H1 (cell line): ENCODE measurements around the gene UBE4A. TPM values are rescaled to one million over a fixed set of nuclear protein-coding genes. Genes with fewer than 3 reads are reported as not detected.
A peak's percentile ranks its signal among the peaks of the same experiment; 100 is the strongest.

ENCODE experiments used
- EZH2 ChIP-seq: fragments of 200-600 bp; sonication (generic); IDR thresholded peaks from 2 replicates; pipeline ENCODE4 v1.7.1; 2012; ENCODE audit warnings: low read depth, mild to moderate bottlenecking, moderate library complexity, low read length, inconsistent platforms; ENCODE audit not compliant: severe bottlenecking
- POLR2A ChIP-seq, 2 experiments: IDR thresholded peaks; 1 replicate in 1 of 2; 2 replicates in 1 of 2; pipeline ENCODE4 v1.6.1; 2011; ENCODE audit warnings: low read depth in 2 of 2, low read length in 2 of 2, mild to moderate bottlenecking in 2 of 2; ENCODE audit errors: control extremely low read depth in 1 of 2
- RBBP5 ChIP-seq: IDR thresholded peaks from 2 replicates; pipeline ENCODE4 v1.7.1; 2012; ENCODE audit warnings: low read depth, mild to moderate bottlenecking, inconsistent platforms, low read length, moderate library complexity, borderline replicate concordance
- SAP30 ChIP-seq: fragments of 300-600 bp; sonication (generic); IDR thresholded peaks from 2 replicates; pipeline ENCODE4 v1.7.1; 2012; ENCODE audit warnings: low read length, moderate library complexity, mild to moderate bottlenecking, inconsistent platforms; ENCODE audit not compliant: insufficient read depth, insufficient replicate concordance
- SP1 ChIP-seq: IDR thresholded peaks from 2 replicates; pipeline ENCODE4 v1.6.1; 2011; ENCODE audit warnings: low read depth, low read length
- TBP ChIP-seq: IDR thresholded peaks from 2 replicates; pipeline ENCODE4 v1.6.1; 2011; ENCODE audit warnings: low read depth, low read length, improper control_type of control experiment
- polyA plus RNA-seq, 7 experiments: library from polyadenylated mRNA; depleted of rRNA in 3 of 7; stranded (reverse) in 5 of 7; unstranded in 2 of 7; fragments of >200 nt in 5 of 7; fragments of 200-250 nt in 2 of 7; gene quantifications; 1 replicate in 5 of 7; 2 replicates in 1 of 7; 4 replicates in 1 of 7; pipeline versions ENCODE4 v1.2.1 to v1.2.3, GENCODE V29; 2011 to 2013; ENCODE audit warnings: missing spikeins in 2 of 7, mixed read lengths in 2 of 7
- total RNA-seq: library from RNA; stranded (reverse); fragmentation: NEBNext Ultra II Directional; extraction: Animal tissue kit (Norgen Biotek cat#: 25700); gene quantifications from 2 replicates; pipeline ENCODE4 v1.2.1, GENCODE V29; 2021
- TF ChIP-seq, protein P1 (sequence below): IDR thresholded peaks from 2 replicates; pipeline ENCODE4 v1.6.1; 2011; ENCODE audit warnings: low read length, improper control_type of control experiment
- TF ChIP-seq, protein P2 (sequence below): IDR thresholded peaks from 2 replicates; pipeline ENCODE4 v1.6.1; 2011; ENCODE audit warnings: low read depth, mild to moderate bottlenecking, low read length; ENCODE audit not compliant: insufficient read depth
- TF ChIP-seq, protein P3 (sequence below): IDR thresholded peaks from 2 replicates; pipeline ENCODE4 v1.6.1; 2012; ENCODE audit warnings: low read length, inconsistent platforms
- TF ChIP-seq, protein P4 (sequence below): IDR thresholded peaks from 2 replicates; pipeline ENCODE4 v1.6.1; 2012; ENCODE audit warnings: inconsistent platforms

Gene UBE4A
- total and polyA plus RNA-seq, 2 of the 8 experiments (the other 6 are each of a cell fraction or from before 2014, with no cell fraction given), result 11.3 to 34.5 TPM

DNA sequence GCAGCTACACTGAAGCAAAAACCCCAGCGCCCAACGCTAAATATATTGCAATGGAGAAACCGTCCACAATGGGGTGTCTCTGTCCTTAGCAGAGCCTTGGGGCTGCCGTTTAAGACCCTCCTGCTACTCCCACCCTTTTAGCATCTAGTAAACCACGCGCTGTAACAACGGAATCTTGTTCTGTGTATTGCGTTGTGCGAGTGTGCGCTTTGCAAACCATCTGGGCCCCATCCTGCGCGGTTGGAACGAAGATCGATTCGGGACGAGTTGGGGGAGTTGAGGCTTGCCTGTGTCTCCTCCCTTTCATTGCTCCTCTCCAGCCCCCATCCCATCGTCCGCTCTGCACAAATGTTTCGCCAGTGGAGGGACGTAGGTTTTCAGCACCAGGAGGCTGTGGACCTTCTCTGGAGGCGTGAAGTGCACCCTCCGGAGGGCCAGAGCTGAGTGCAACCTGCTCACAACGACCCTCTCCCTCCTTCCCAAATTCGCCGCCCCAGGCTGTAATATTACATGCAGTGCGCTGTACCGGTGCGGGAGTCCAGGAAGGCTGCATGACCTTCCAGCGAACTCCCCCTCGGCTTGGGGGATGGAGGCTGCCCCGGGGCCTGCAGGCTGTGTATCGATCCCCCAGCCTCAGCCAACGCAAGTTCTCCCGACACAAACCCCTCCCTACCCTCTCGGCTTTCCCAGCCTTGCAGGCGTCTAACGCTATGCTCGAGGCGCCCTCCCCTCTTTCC lies 75.3 kb downstream of the UBE4A start (continued):
- TF ChIP-seq POLR2A (IDR thresholded peaks at IDR 0.05; ENCODE audit: control extremely low read depth in 1 of 2, low read depth in 2 of 2, low read length in 2 of 2) (peak in 1 of 2 experiments; percentile 52; a peak in 1 of 3 replicates), SP1 (no peak), TBP (no peak), EZH2 (peak; percentile 40), RBBP5 (peak; percentile 62; the same call in 1 of the 2 replicates), SAP30 (peak; percentile 95)
- TF ChIP-seq, protein P1, sequence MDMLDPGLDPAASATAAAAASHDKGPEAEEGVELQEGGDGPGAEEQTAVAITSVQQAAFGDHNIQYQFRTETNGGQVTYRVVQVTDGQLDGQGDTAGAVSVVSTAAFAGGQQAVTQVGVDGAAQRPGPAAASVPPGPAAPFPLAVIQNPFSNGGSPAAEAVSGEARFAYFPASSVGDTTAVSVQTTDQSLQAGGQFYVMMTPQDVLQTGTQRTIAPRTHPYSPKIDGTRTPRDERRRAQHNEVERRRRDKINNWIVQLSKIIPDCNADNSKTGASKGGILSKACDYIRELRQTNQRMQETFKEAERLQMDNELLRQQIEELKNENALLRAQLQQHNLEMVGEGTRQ, result no peak
- TF ChIP-seq, protein P2, sequence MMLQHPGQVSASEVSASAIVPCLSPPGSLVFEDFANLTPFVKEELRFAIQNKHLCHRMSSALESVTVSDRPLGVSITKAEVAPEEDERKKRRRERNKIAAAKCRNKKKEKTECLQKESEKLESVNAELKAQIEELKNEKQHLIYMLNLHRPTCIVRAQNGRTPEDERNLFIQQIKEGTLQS, result no peak
- TF ChIP-seq, protein P3, sequence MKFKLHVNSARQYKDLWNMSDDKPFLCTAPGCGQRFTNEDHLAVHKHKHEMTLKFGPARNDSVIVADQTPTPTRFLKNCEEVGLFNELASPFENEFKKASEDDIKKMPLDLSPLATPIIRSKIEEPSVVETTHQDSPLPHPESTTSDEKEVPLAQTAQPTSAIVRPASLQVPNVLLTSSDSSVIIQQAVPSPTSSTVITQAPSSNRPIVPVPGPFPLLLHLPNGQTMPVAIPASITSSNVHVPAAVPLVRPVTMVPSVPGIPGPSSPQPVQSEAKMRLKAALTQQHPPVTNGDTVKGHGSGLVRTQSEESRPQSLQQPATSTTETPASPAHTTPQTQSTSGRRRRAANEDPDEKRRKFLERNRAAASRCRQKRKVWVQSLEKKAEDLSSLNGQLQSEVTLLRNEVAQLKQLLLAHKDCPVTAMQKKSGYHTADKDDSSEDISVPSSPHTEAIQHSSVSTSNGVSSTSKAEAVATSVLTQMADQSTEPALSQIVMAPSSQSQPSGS, result 0 out of 2 replicates have a peak, but pooled peaks have one; percentile 60
- TF ChIP-seq, protein P4, sequence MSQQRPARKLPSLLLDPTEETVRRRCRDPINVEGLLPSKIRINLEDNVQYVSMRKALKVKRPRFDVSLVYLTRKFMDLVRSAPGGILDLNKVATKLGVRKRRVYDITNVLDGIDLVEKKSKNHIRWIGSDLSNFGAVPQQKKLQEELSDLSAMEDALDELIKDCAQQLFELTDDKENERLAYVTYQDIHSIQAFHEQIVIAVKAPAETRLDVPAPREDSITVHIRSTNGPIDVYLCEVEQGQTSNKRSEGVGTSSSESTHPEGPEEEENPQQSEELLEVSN, result peak; percentile 68
